Duodenal mucosa (tissue), 2 donors: ENCODE measurements around the gene FRYL.
"Not testable (repeated sequence)": the region's sequence is repeated elsewhere in the genome, so short reads cannot be mapped to it uniquely, and the experiment has no call there.

Experiments
- H3K27ac ChIP-seq: one replicate; pipeline ENCODE4 v1.7.0; 2013; ENCODE audit warnings: low read depth, low read length
- H3K27me3 ChIP-seq, 2 donors: one replicate each; pipeline ENCODE4 v1.7.0; 2013; ENCODE audit warnings: low read length in 2 of 2, control low read depth in 1 of 2; ENCODE audit not compliant: insufficient read depth in 2 of 2, control insufficient read depth in 1 of 2
- H3K36me3 ChIP-seq, 2 donors: one replicate each; pipeline ENCODE4 v1.7.0; 2013; ENCODE audit warnings: low read length in 2 of 2, control low read depth in 1 of 2; ENCODE audit not compliant: insufficient read depth in 2 of 2, control insufficient read depth in 1 of 2
- H3K4me1 ChIP-seq, 2 donors: one replicate each; pipeline ENCODE4 v1.7.0; 2013; ENCODE audit warnings: low read length in 2 of 2, control low read depth in 1 of 2; ENCODE audit not compliant: insufficient read depth in 2 of 2, control insufficient read depth in 1 of 2
- H3K4me3 ChIP-seq, 2 donors: one replicate each; pipeline ENCODE4 v1.7.0; 2013; ENCODE audit warnings: low read length in 2 of 2, low read depth in 1 of 2
- H3K9ac ChIP-seq, 2 donors: one replicate each; pipeline ENCODE4 v1.7.0; 2013; ENCODE audit warnings: low read length in 2 of 2, low read depth in 1 of 2
- H3K9me3 ChIP-seq, 2 donors: one replicate each; pipeline ENCODE4 v1.7.0; 2013; ENCODE audit warnings: low read length in 2 of 2, control low read depth in 1 of 2; ENCODE audit not compliant: control insufficient read depth in 1 of 2

The FRYL gene

GRCh38 chr4:48470570-48470969 is 309.5 kb downstream of the FRYL start:
- H3K9me3 ChIP-seq: no peaks in the 10 kb centered on the region
- no peaks in the 10 kb centered on the region for H3K36me3 ChIP-seq
- H3K27me3 ChIP-seq: no peaks in the 10 kb centered on the region
- no peak overlapping the region for H3K9ac ChIP-seq
- no peak overlapping the region for H3K27ac ChIP-seq
- no peaks in the 10 kb centered on the region for H3K4me1 ChIP-seq
- H3K4me3 ChIP-seq: no peak overlapping the region

GRCh38 chr4:48470137-48470536 is 309.9 kb downstream of the FRYL start:
- Histone ChIP-seq H3K36me3 (no peaks in the 10 kb centered on the region), H3K9ac (no peak overlapping the region), H3K4me1 (no peaks in the 10 kb centered on the region), H3K9me3 (no peaks in the 10 kb centered on the region), H3K4me3 (no peak overlapping the region), H3K27ac (no peak overlapping the region), H3K27me3 (no peaks in the 10 kb centered on the region)

- no peaks in the 10 kb centered on the region for H3K9me3 ChIP-seq
- H3K36me3 ChIP-seq: no peaks in the 10 kb centered on the region
- no peaks in the 10 kb centered on the region for H3K27me3 ChIP-seq
- H3K9ac ChIP-seq: no peak overlapping the region
- no peak overlapping the region for H3K4me3 ChIP-seq
- H3K27ac ChIP-seq: no peak overlapping the region
- no peaks in the 10 kb centered on the region for H3K4me1 ChIP-seq
Observed at GRCh38 chr4:48467891-48468290, 312.2 kb downstream of the FRYL start.

- Histone ChIP-seq H3K4me1 (peaks cover 0 to 4% of the 10 kb centered on the region in 2 donors), H3K4me3 (no peak overlapping the region), H3K27me3 (no peaks in the 10 kb centered on the region), H3K27ac (no peak overlapping the region), H3K36me3 (no peaks in the 10 kb centered on the region), H3K9me3 (no peaks in the 10 kb centered on the region), H3K9ac (no peak overlapping the region)
Observed at GRCh38 chr4:48467442-48467841, 312.6 kb downstream of the FRYL start.

- no peaks in the 10 kb centered on the region for H3K27me3 ChIP-seq
- H3K4me1 ChIP-seq: peaks cover 0 to 5% of the 10 kb centered on the region in 2 donors
- no peak overlapping the region for H3K4me3 ChIP-seq
- no peak overlapping the region for H3K9ac ChIP-seq
- H3K9me3 ChIP-seq: no peaks in the 10 kb centered on the region
- no peak overlapping the region for H3K27ac ChIP-seq
- H3K36me3 ChIP-seq: no peaks in the 10 kb centered on the region
Observed at GRCh38 chr4:48462363-48462762, 317.7 kb downstream of the FRYL start.

- Histone ChIP-seq H3K4me1 (peaks cover 0 to 5% of the 10 kb centered on the region in 2 donors), H3K4me3 (no peak overlapping the region), H3K27ac (no peak overlapping the region)
Observed at GRCh38 chr4:48461000-48461399, 319.1 kb downstream of the FRYL start.

GRCh38 chr4:48454591-48454990 is 325.5 kb downstream of the FRYL start:
- no peaks in the 10 kb centered on the region for H3K27me3 ChIP-seq
- H3K9ac ChIP-seq: no peak overlapping the region
- no peak overlapping the region for H3K4me3 ChIP-seq
- no peaks in the 10 kb centered on the region for H3K9me3 ChIP-seq
- no peaks in the 10 kb centered on the region for H3K4me1 ChIP-seq
- H3K27ac ChIP-seq: no peak overlapping the region
- no peaks in the 10 kb centered on the region for H3K36me3 ChIP-seq

More at GRCh38 chr4:48461000-48461399, 319.1 kb downstream of the FRYL start:
- Histone ChIP-seq H3K9ac (no peak overlapping the region), H3K9me3 (no peaks in the 10 kb centered on the region), H3K36me3 (no peaks in the 10 kb centered on the region), H3K27me3 (no peaks in the 10 kb centered on the region)

- not testable (repeated sequence) for H3K27me3 ChIP-seq, H3K4me1 ChIP-seq, H3K4me3 ChIP-seq, H3K9me3 ChIP-seq, H3K36me3 ChIP-seq, H3K27ac ChIP-seq, H3K9ac ChIP-seq
Observed at GRCh38 chr4:48451656-48452055, 328.4 kb downstream of the FRYL start.

- H3K36me3 ChIP-seq: no peaks in the 10 kb centered on the region
Observed at GRCh38 chr4:48450740-48451139, 329.3 kb downstream of the FRYL start.

GRCh38 chr4:48449151-48449550 is 330.9 kb downstream of the FRYL start:
- Histone ChIP-seq H3K9ac (no peak overlapping the region), H3K27me3 (no peaks in the 10 kb centered on the region), H3K4me1 (no peaks in the 10 kb centered on the region), H3K9me3 (no peaks in the 10 kb centered on the region), H3K4me3 (no peak overlapping the region), H3K27ac (no peak overlapping the region), H3K36me3 (no peaks in the 10 kb centered on the region)

More at GRCh38 chr4:48450740-48451139, 329.3 kb downstream of the FRYL start:
- Histone ChIP-seq H3K27ac (no peak overlapping the region), H3K27me3 (no peaks in the 10 kb centered on the region), H3K9ac (no peak overlapping the region), H3K9me3 (no peaks in the 10 kb centered on the region), H3K4me1 (no peaks in the 10 kb centered on the region), H3K4me3 (no peak overlapping the region)
